HepG2 (cell line): ENCODE results near the gene SLFN12. TPM values are rescaled to one million over a fixed set of nuclear protein-coding genes. Genes with fewer than 3 reads are reported as not detected.

Source experiments
- ATAC-seq: fragments of 200-7000 bp; cut with Tn5 transposase; 3 replicates; pipeline ENCODE4 v1.9.1; 2020; ENCODE audit warnings: mild to moderate bottlenecking, moderate library complexity
- BruUV-seq: library from RNA; stranded (reverse); fragments of 400-500 nt; replicated peaks from 2 replicates; lab custom pipeline; 2021; lab: Mats Ljungman, UMichigan
- CTCF ChIA-PET: fragments of 300-600 bp; formaldehyde crosslinking; extraction: SDS; loops from one replicate; lab custom pipeline; 2021; ENCODE audit warnings: low total read pairs, inconsistent platforms, low intra/inter-chr PET ratio; lab: Yijun Ruan, JAX
- POLR2A ChIA-PET: fragments of 350-600 bp; sonication (Branson Sonifier 250); formaldehyde crosslinking; loops from one replicate; lab custom pipeline; 2020; ENCODE audit warnings: antibody characterized with exemption, inconsistent platforms; lab: Yijun Ruan, JAX
- DNase-seq: peaks from one replicate; pipeline ENCODE4 v3.0.0-alpha.2; 2015; ENCODE audit warnings: low spot score
- FAIRE-seq: peaks from 3 replicates; lab custom pipeline; 2011; peaks lifted over from hg19 to GRCh38; lab: Jason Lieb, UNC
- H2AFZ ChIP-seq: one replicate; pipeline ENCODE4 v1.6.1; 2011; ENCODE audit warnings: low read length, inconsistent platforms
- H3K27ac ChIP-seq: fragments of 300-600 bp; 3 replicates; pipeline ENCODE4 v1.8.0; 2011; ENCODE audit warnings: mixed run types, mild to moderate bottlenecking, mixed read lengths, low read length, inconsistent platforms; ENCODE audit not compliant: insufficient read depth; ENCODE audit errors: extremely low read length
- H3K27me3 ChIP-seq, 2 experiments: fragments of 200-600 bp in 1 of 2; 2 replicates in 1 of 2; 3 replicates in 1 of 2; pipeline versions ENCODE4 v1.6.0 to v1.8.0; 2011; ENCODE audit warnings: low read length in 2 of 2, mild to moderate bottlenecking in 2 of 2, moderate library complexity in 2 of 2, inconsistent platforms in 1 of 2; ENCODE audit not compliant: insufficient read depth in 2 of 2, control insufficient read depth in 1 of 2
- H3K36me3 ChIP-seq, 2 experiments: fragments of 200-600 bp in 1 of 2; replicated peaks in 1 of 2; 2 replicates in 1 of 2; 3 replicates in 1 of 2; pipeline versions ENCODE4 v1.5.1 to v1.8.0; 2011; ENCODE audit warnings: low read length in 2 of 2, inconsistent platforms in 1 of 2; ENCODE audit not compliant: insufficient read depth in 2 of 2, control insufficient read depth in 1 of 2
- H3K4me1 ChIP-seq: 2 replicates; pipeline ENCODE4 v1.5.1; 2012; ENCODE audit warnings: low read length, inconsistent platforms; ENCODE audit not compliant: insufficient read depth
- H3K4me2 ChIP-seq: 2 replicates; pipeline ENCODE4 v1.6.0; 2011; ENCODE audit warnings: low read depth, low read length, inconsistent platforms
- H3K4me3 ChIP-seq, 3 experiments: fragments of 200-600 bp in 1 of 3; sonication (generic), shearing (Covaris generic) in 1 of 3; replicated peaks in 1 of 3; 2 replicates each; pipeline ENCODE4 v1.5.1; 2011 to 2016; ENCODE audit warnings: low read length in 3 of 3, inconsistent platforms in 2 of 3, low read depth in 2 of 3, mild to moderate bottlenecking in 2 of 3, control low read depth in 1 of 3, mixed read lengths in 1 of 3; ENCODE audit not compliant: insufficient read depth in 1 of 3
- H3K79me2 ChIP-seq: one replicate; pipeline ENCODE4 v1.6.1; 2011; ENCODE audit warnings: low read length, inconsistent platforms; ENCODE audit not compliant: insufficient read depth
- H3K9ac ChIP-seq: 2 replicates; pipeline ENCODE4 v1.6.0; 2011; ENCODE audit warnings: mild to moderate bottlenecking, low read depth, low read length, inconsistent platforms; ENCODE audit not compliant: insufficient read depth
- H3K9me3 ChIP-seq: 2 replicates; pipeline ENCODE4 v1.5.1; 2012; ENCODE audit warnings: mild to moderate bottlenecking, low read length
- H4K20me1 ChIP-seq: 2 replicates; pipeline ENCODE4 v1.6.0; 2011; ENCODE audit warnings: inconsistent platforms, mild to moderate bottlenecking, low read length, moderate library complexity; ENCODE audit not compliant: insufficient read depth
- ARID5B ChIP-seq: IDR thresholded peaks from 2 replicates; pipeline ENCODE4 v1.4.0; 2020; ENCODE audit warnings: mild to moderate bottlenecking, missing genetic modification reagents
- CEBPZ ChIP-seq: IDR thresholded peaks from 2 replicates; pipeline ENCODE4 v1.6.1; 2012; ENCODE audit warnings: low read length, improper control_type of control experiment
- KLF12 ChIP-seq: sonication (generic); formaldehyde crosslinking; IDR thresholded peaks from 2 replicates; pipeline ENCODE4 v1.4.0; 2020; ENCODE audit warnings: missing genetic modification reagents, borderline replicate concordance
- NFYB ChIP-seq: sonication (generic); formaldehyde crosslinking; IDR thresholded peaks from 2 replicates; pipeline ENCODE4 v1.4.0; 2020; ENCODE audit warnings: missing genetic modification reagents
- THRA ChIP-seq: sonication (generic); formaldehyde crosslinking; IDR thresholded peaks from 2 replicates; pipeline ENCODE4 v1.4.0; 2020; ENCODE audit warnings: missing genetic modification reagents, borderline replicate concordance
- ZNF501 ChIP-seq: sonication (generic); formaldehyde crosslinking; IDR thresholded peaks from 2 replicates; pipeline ENCODE4 v1.5.1; 2020; ENCODE audit warnings: mild to moderate bottlenecking, moderate library complexity, missing genetic modification reagents
- ZNF670 ChIP-seq: sonication (generic); formaldehyde crosslinking; IDR thresholded peaks from 2 replicates; pipeline ENCODE4 v1.8.0; 2022; ENCODE audit warnings: mild to moderate bottlenecking, missing genetic modification reagents, borderline replicate concordance
- WGBS: methylation state at CpG from one replicate; pipeline ENCODE4 v1.1.6; 2017; ENCODE audit warnings: low lambda C conversion rate; 5-methylcytosine and 5-hydroxymethylcytosine counted together
- in situ Hi-C: cut with HindIII; loops from 2 replicates; pipeline ENCODE4 v1.10.0; 2017; ENCODE audit warnings: low pct_unique_long_range_greater_than_20kb; ENCODE audit not compliant: extremely low pct_ligation_motif_present
- intact Hi-C: fragments of 100-400 bp; cut with micrococcal nuclease; formaldehyde crosslinking; loops from one replicate; pipeline ENCODE4 v1.10.0; 2022; ENCODE audit not compliant: unreplicated experiment
- polyA plus RNA-seq, 8 experiments: library from polyadenylated mRNA; depleted of rRNA in 3 of 8; stranded (reverse) in 7 of 8; unstranded in 1 of 8; fragments of >200 nt; fragmentation: Illumina TruSeq in 4 of 8; extraction: Trizol in 4 of 8; gene quantifications; 2 replicates each; pipeline versions ENCODE4 v1.2.1 to v1.2.3, GENCODE V29; 2011 to 2016; ENCODE audit warnings: low read depth in 4 of 8, missing spikeins in 1 of 8, mixed read lengths in 1 of 8; ENCODE audit not compliant: insufficient read depth in 1 of 8
- total RNA-seq, 5 experiments: library from RNA; depleted of rRNA; stranded (reverse); fragments of >200 nt; fragmentation: Illumina TruSeq; extraction: Trizol; gene quantifications; 2 replicates each; pipeline ENCODE4 v1.2.3, GENCODE V29; 2016; ENCODE audit warnings: low read depth in 1 of 5

Gene SLFN12
- total and polyA plus RNA-seq, 2 of the 13 experiments (the other 11 are each of a cell fraction or from before 2014, with no cell fraction given): 0.13 TPM; not detected in 1

GRCh38 chr17:35377706-35378105 lies 54.6 kb downstream of the SLFN12 start:
- H3K4me2 ChIP-seq: no peak overlapping the region
- H3K27ac ChIP-seq: no peak overlapping the region
- 26% methylated on average over 3 of the region's 3 CpGs for WGBS
- in situ Hi-C loops: no loop called here
- FAIRE-seq: no peak
- H3K36me3 ChIP-seq: no peaks in the 10 kb centered on the region
- H2AFZ ChIP-seq: no peak overlapping the region
- H3K4me1 ChIP-seq: no peaks in the 10 kb centered on the region
- no peak overlapping the region for H3K9ac ChIP-seq
- DNase-seq: no peak
- TF ChIP-seq NFYB (CRISPR knock-in tag) (no peak), KLF12 (CRISPR knock-in tag) (no peak), ARID5B (CRISPR knock-in tag) (no peak), CEBPZ (no peak), THRA (no peak), ZNF670 (CRISPR knock-in tag) (no peak), ZNF501 (CRISPR knock-in tag) (no peak)
- H3K79me2 ChIP-seq: no peaks in the 10 kb centered on the region
- intact Hi-C loops: no loop called here
- ChIA-PET CTCF (no interaction called here), POLR2A (no interaction called here)
- H3K4me3 ChIP-seq: no peak overlapping the region
- ATAC-seq: no peak
- no peaks in the 10 kb centered on the region for H4K20me1 ChIP-seq
- no TSS peak for BruUV-seq
- no peaks in the 10 kb centered on the region for H3K9me3 ChIP-seq
- peaks cover 7 to 23% of the 10 kb centered on the region in 2 experiments; a peak in 3 of 5 replicates for H3K27me3 ChIP-seq
